ENCODE results near the gene PCNT. TPM values are rescaled to one million over a fixed set of nuclear protein-coding genes. Genes with fewer than 3 reads are reported as not detected.

The PCNT gene
- total and polyA plus RNA-seq, 2 of the 8 experiments (the other 6 are each of a cell fraction or from before 2014, with no cell fraction given), result 9.9 to 45.1 TPM

- H3K36me3 ChIP-seq (ENCODE audit: control insufficient read depth in 2 of 4, insufficient read depth in 4 of 4, low read length in 3 of 4), result peaks cover 2 to 25% (median 12%) of the 10 kb centered on the region in 4 experiments; a peak in 5 of 8 replicates
- TF ChIP-seq BCL11A (IDR thresholded peaks at IDR 0.05; ENCODE audit: low read depth in 2 of 2, low read length in 2 of 2) (no peak), GABPA (IDR thresholded peaks at IDR 0.05; ENCODE audit: borderline replicate concordance, insufficient read depth, low read length) (no peak), MAX (IDR thresholded peaks at IDR 0.05) (no peak), RBBP5 (IDR thresholded peaks at IDR 0.05; ENCODE audit: borderline replicate concordance, low read depth, low read length) (no peak), YY1 (IDR thresholded peaks at IDR 0.05; ENCODE audit: low read depth, low read length) (no peak), CHD2 (IDR thresholded peaks at IDR 0.05; ENCODE audit: low read length) (no peak), CREB1 (IDR thresholded peaks at IDR 0.05) (no peak), RFX5 (IDR thresholded peaks at IDR 0.05; ENCODE audit: borderline replicate concordance, low read depth, low read length) (no peak), SUZ12 (IDR thresholded peaks at IDR 0.05; ENCODE audit: low read length) (no peak), BACH1 (IDR thresholded peaks at IDR 0.05; ENCODE audit: low read length) (no peak), CHD1 (IDR thresholded peaks at IDR 0.05; ENCODE audit: low read depth, low read length) (no peak), SIX5 (IDR thresholded peaks at IDR 0.05; ENCODE audit: low read depth, low read length) (no peak), TAF1 (IDR thresholded peaks at IDR 0.05; ENCODE audit: low read depth, low read length) (no peak), TCF12 (IDR thresholded peaks at IDR 0.05; ENCODE audit: low read depth, low read length) (no peak)
Observed at GRCh38 chr21:46418265-46418946, 94.5 kb downstream of the PCNT start.

More at GRCh38 chr21:46418265-46418946, 94.5 kb downstream of the PCNT start:
- H3K23me2 ChIP-seq (ENCODE audit: low read depth, low read length), result no peaks in the 10 kb centered on the region
- DNase-seq (ENCODE audit: low read depth in 1 of 2, low spot score in 2 of 2) (no peak), FAIRE-seq (no peak)
- WGBS, 2 experiments (ENCODE audit: extremely low coverage in 1 of 2, insufficient coverage in 1 of 2, insufficient read length in 1 of 2, insufficient replicate concordance in 2 of 2, low coverage in 1 of 2, low lambda C conversion rate in 2 of 2, missing lambda C conversion rate in 1 of 2), result 93% methylated on average over 18 of the region's 25 CpGs; no CpG with 5 or more reads in 1 of the 2 experiments
- H4K20me1 ChIP-seq (replicated peaks in 1 of 2; ENCODE audit: control insufficient read depth in 1 of 2, insufficient read depth in 2 of 2, low read length in 2 of 2), result no peaks in the 10 kb centered on the region
- H3K27me3 ChIP-seq (replicated peaks in 1 of 4; ENCODE audit: control insufficient read depth in 3 of 4, extremely low read depth in 1 of 4, insufficient read depth in 3 of 4, low read length in 3 of 4), result no peaks in the 10 kb centered on the region
- no peaks in the 10 kb centered on the region for H3K79me1 ChIP-seq (ENCODE audit: low read depth, low read length)
- no peak overlapping the region for H2AK5ac ChIP-seq (ENCODE audit: low read depth, low read length)
- H3K18ac ChIP-seq (ENCODE audit: extremely low read depth, low read length), result no peak overlapping the region
- POLR2A ChIA-PET (ENCODE audit: partially characterized antibody), result interaction anchor here (0.6 kb wide), 1 partner anchor 152 kb away, joined by 3 read pairs; no protein-coding TSS in a partner anchor
- no peak overlapping the region for H2BK20ac ChIP-seq (ENCODE audit: low read length)
- 0 out of 2 replicates have a peak overlapping the region, but pooled peaks have one; percentile 35 for H4K8ac ChIP-seq (ENCODE audit: extremely low read depth, insufficient read depth, low read length)
- H3K4ac ChIP-seq (replicated peaks; ENCODE audit: insufficient read length, low read depth, low read length), result peak overlapping the region; percentile 49
- H2BK120ac ChIP-seq (replicated peaks; ENCODE audit: low read depth, low read length), result no peak overlapping the region
- no peak overlapping the region for H2AFZ ChIP-seq (ENCODE audit: low read length)
- no peak overlapping the region for H2BK15ac ChIP-seq (ENCODE audit: low read length)
- peaks cover 0 to 10% (median 1%) of the 10 kb centered on the region in 4 experiments; a peak in 2 of 7 replicates for H3K4me1 ChIP-seq (replicated peaks in 1 of 4; ENCODE audit: control insufficient read depth in 3 of 4, insufficient read depth in 4 of 4, low read length in 3 of 4)
- H3K79me2 ChIP-seq (ENCODE audit: control insufficient read depth in 1 of 2, insufficient read depth in 2 of 2, low read length in 2 of 2), result no peaks in the 10 kb centered on the region
- no peak overlapping the region for H3K27ac ChIP-seq (ENCODE audit: low read depth, low read length)
- H3K4me2 ChIP-seq (ENCODE audit: insufficient read depth in 1 of 2, low read depth in 2 of 2, low read length in 2 of 2), result no peak overlapping the region
- H3K23ac ChIP-seq (ENCODE audit: insufficient read length), result no peak overlapping the region
- H3K56ac ChIP-seq (replicated peaks; ENCODE audit: insufficient read length, low read depth, low read length), result no peak overlapping the region
- no peaks in the 10 kb centered on the region for H3K9me3 ChIP-seq (ENCODE audit: insufficient read depth in 2 of 2, low read depth in 1 of 2, low read length in 1 of 2)
- peak overlapping the region; percentile 39; the same call in 1 of the 2 replicates for H2BK12ac ChIP-seq (ENCODE audit: low read depth, low read length)
- no peak overlapping the region for H4K91ac ChIP-seq (replicated peaks; ENCODE audit: insufficient read length, low read length)
- H3K9ac ChIP-seq (replicated peaks in 1 of 4; ENCODE audit: extremely low read depth in 1 of 4, low read depth in 3 of 4, low read length in 3 of 4), result no peak overlapping the region
- CTCF ChIA-PET (ENCODE audit: partially characterized antibody), result interaction anchor here (1.2 kb wide), 1 partner anchor 139 kb away, joined by 3 read pairs; no protein-coding TSS in a partner anchor
- 0 out of 2 replicates have a peak overlapping the region, but pooled peaks have one; percentile 26 for H2BK5ac ChIP-seq (ENCODE audit: low read depth, low read length)
- H4K5ac ChIP-seq (ENCODE audit: insufficient read length, low read depth, low read length), result no peak overlapping the region
- no peak overlapping the region for H3K4me3 ChIP-seq (ENCODE audit: extremely low read depth in 1 of 4, insufficient read depth in 2 of 4, low read depth in 3 of 4, low read length in 4 of 4)
- H3K14ac ChIP-seq (ENCODE audit: insufficient read length), result no peak overlapping the region
